ENCODE measurements around the gene MIA.

DNA sequence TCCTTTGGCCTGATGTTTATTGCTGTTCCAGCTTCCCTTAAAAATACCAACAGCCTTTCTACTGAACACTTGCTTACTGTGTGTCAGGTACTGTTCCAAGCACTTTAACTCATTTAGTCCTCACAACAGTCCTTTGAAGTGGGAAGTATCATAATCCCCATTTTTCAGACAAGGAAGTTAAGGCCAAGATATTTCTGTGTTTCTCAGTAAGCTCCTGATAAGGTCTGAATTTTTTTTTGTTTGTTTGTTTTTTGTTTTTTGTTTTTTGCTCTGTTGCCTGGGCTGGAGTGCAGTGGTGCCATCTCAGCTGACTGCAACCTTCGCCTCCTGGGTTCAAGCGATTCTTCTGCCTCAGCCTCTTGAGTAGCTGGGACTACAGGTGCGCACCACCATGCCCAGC is 16.8 kb upstream of the MIA start:
- TF ChIP-seq, protein P1, sequence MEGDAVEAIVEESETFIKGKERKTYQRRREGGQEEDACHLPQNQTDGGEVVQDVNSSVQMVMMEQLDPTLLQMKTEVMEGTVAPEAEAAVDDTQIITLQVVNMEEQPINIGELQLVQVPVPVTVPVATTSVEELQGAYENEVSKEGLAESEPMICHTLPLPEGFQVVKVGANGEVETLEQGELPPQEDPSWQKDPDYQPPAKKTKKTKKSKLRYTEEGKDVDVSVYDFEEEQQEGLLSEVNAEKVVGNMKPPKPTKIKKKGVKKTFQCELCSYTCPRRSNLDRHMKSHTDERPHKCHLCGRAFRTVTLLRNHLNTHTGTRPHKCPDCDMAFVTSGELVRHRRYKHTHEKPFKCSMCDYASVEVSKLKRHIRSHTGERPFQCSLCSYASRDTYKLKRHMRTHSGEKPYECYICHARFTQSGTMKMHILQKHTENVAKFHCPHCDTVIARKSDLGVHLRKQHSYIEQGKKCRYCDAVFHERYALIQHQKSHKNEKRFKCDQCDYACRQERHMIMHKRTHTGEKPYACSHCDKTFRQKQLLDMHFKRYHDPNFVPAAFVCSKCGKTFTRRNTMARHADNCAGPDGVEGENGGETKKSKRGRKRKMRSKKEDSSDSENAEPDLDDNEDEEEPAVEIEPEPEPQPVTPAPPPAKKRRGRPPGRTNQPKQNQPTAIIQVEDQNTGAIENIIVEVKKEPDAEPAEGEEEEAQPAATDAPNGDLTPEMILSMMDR (IDR thresholded peaks at IDR 0.05; ENCODE audit: insufficient read depth, low read length, poor library complexity, severe bottlenecking) = no peak
- no peak for TF ChIP-seq EZH2phosphoT487 (conservative IDR thresholded peaks at IDR 0.05; ENCODE audit: low read length)
